ENCODE results near the gene TFAP2D.

The TFAP2D gene

DNA sequence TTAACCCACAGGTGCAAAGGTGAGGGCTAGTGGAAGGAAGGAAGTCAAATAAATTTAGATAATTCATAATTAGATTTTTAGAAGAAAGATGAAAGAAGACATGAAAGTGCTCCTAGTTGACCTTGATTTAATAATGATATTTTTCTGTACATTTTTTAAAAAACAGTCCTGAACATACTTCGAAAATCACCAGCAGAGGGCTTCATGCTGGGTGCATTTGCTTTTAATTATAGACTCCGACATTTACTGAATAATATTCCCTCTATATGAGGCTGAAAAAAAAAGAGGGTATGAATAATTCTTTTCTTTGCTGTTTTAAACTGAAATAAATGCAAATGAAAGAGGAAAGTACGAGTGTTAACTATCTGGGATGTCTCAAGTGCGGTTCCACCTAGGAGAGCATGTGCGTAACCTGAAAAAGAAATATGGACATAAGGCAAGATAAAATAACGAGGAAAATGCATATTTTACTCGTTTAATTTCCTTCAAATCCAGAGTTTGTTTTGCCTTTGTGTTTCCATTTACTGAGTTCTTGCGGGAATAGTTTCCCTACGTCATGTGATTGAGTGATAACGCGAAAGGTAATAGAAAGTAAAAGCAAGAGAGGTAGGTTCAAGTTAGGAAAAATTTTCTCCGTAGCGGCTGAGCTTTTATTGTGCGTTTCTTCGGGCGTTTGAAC is 102.2 kb downstream of the TFAP2D start:
- TF ChIP-seq, protein P1, sequence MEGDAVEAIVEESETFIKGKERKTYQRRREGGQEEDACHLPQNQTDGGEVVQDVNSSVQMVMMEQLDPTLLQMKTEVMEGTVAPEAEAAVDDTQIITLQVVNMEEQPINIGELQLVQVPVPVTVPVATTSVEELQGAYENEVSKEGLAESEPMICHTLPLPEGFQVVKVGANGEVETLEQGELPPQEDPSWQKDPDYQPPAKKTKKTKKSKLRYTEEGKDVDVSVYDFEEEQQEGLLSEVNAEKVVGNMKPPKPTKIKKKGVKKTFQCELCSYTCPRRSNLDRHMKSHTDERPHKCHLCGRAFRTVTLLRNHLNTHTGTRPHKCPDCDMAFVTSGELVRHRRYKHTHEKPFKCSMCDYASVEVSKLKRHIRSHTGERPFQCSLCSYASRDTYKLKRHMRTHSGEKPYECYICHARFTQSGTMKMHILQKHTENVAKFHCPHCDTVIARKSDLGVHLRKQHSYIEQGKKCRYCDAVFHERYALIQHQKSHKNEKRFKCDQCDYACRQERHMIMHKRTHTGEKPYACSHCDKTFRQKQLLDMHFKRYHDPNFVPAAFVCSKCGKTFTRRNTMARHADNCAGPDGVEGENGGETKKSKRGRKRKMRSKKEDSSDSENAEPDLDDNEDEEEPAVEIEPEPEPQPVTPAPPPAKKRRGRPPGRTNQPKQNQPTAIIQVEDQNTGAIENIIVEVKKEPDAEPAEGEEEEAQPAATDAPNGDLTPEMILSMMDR (IDR thresholded peaks at IDR 0.05) = no peak
- Histone ChIP-seq H3K27me3 (peaks cover 79% of the 10 kb centered on the region), H3K9me3 (no peaks in the 10 kb centered on the region), H3K27ac (no peak overlapping the region), H3K4me1 (ENCODE audit: control insufficient read depth in 1 of 2, insufficient read depth in 1 of 2, low read depth in 1 of 2, low read length in 1 of 2) (peaks cover 10 to 16% of the 10 kb centered on the region in 2 experiments), H3K36me3 (no peaks in the 10 kb centered on the region), H3K4me3 (ENCODE audit: low read depth in 1 of 2, low read length in 1 of 2) (peak overlapping the region; percentile 61 to 64)

DNA sequence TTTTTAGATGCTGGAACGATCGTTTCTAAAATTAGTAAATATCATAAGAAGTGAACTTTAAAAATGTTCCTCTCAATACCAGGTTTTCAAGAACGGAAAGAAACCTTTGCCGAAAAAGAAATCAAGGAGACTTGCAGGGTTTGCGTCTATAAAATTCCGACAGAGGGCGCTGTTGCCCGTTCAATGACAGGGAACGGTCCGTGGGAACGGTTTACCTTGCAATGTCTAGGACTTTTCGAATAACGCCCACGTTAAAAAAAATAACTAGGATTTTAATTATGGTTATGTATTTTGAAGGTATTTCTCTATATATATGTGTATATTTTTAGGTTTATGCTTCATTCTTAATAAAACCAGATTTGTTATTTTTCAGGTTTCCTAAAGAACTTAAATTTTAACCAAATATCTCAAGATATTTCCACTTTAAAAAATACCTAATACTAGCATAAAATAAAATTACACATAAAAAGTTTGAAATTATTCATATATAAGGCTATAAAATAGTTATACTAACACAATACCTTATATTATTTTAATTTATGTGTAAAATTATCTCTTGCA is 102.9 kb downstream of the TFAP2D start:
- H3K27me3 ChIP-seq = peaks cover 85% of the 10 kb centered on the region

DNA sequence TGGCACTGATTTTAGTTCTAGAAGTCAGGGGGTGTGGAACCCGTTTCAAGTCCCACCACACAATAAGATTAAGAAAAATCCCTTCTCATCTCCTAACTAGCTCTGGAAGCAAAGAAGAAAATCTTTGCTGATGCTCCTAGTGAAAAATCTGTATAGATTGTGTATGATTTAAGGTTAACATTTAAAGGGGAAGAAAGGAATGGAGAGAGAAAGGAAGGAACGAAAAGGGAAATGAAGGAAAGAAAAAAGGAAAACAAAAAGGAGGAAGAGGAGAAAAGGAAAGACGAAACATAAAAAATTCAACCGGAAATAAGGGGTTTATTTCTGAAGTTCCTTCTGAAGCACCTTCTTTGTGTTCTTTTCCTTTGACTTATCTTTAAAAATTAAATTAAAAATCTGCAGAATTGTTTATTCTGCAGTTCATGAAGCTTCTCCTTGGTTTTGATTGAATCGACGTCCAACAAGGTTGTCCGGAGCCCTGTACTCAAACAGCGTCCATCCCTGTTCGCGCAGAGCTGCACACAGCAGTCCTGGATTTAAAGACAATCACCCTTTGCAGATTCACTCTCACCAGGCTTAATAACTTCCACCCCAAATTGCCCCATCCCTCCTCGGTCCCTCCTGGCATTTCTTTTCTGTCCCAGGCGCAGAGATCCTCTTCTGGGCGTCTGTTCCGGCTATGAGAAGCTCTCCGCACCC is 103.8 kb downstream of the TFAP2D start:
- H3K4me1 ChIP-seq (ENCODE audit: control insufficient read depth in 1 of 2, insufficient read depth in 1 of 2, low read depth in 1 of 2, low read length in 1 of 2) = peaks cover 11 to 16% of the 10 kb centered on the region in 2 experiments
- H3K9me3 ChIP-seq = no peaks in the 10 kb centered on the region
- TF ChIP-seq, protein P1 (IDR thresholded peaks at IDR 0.05) = no peak
- H3K27me3 ChIP-seq = peaks cover 94% of the 10 kb centered on the region
- H3K4me3 ChIP-seq (ENCODE audit: low read depth in 1 of 2, low read length in 1 of 2) = no peak overlapping the region
- no peaks in the 10 kb centered on the region for H3K36me3 ChIP-seq
- H3K27ac ChIP-seq = no peak overlapping the region

More for the DNA sequence above, 102.9 kb downstream of the TFAP2D start:
- TF ChIP-seq, protein P1 (IDR thresholded peaks at IDR 0.05) = peak; percentile 68
- H3K27ac ChIP-seq = no peak overlapping the region
- peak overlapping the region; percentile 61 to 64 for H3K4me3 ChIP-seq (ENCODE audit: low read depth in 1 of 2, low read length in 1 of 2)
- no peaks in the 10 kb centered on the region for H3K36me3 ChIP-seq
- no peaks in the 10 kb centered on the region for H3K9me3 ChIP-seq
- peaks cover 11 to 16% of the 10 kb centered on the region in 2 experiments for H3K4me1 ChIP-seq (ENCODE audit: control insufficient read depth in 1 of 2, insufficient read depth in 1 of 2, low read depth in 1 of 2, low read length in 1 of 2)

DNA sequence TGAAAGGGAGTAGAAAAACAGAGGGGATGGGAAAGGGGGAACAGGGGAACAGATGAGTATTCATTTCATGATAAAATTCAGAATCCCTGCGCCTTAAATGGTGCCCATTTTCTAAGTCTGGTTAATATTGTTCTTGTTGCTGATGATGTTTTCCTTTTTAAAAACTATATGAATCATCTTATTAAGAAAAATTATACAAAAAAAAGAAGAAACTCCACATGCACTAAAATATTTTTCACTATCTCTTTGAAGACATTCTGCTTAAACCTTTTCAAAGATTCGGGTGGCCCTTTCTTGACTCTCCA is 104.3 kb downstream of the TFAP2D start:
- TF ChIP-seq, protein P1 (IDR thresholded peaks at IDR 0.05) = no peak
- H3K4me1 ChIP-seq (ENCODE audit: control insufficient read depth in 1 of 2, insufficient read depth in 1 of 2, low read depth in 1 of 2, low read length in 1 of 2) = peaks cover 11 to 16% of the 10 kb centered on the region in 2 experiments
- H3K4me3 ChIP-seq (ENCODE audit: low read depth in 1 of 2, low read length in 1 of 2) = no peak overlapping the region
- H3K36me3 ChIP-seq = no peaks in the 10 kb centered on the region
- peaks cover 99% of the 10 kb centered on the region for H3K27me3 ChIP-seq
- no peak overlapping the region for H3K27ac ChIP-seq
- H3K9me3 ChIP-seq = no peaks in the 10 kb centered on the region

DNA sequence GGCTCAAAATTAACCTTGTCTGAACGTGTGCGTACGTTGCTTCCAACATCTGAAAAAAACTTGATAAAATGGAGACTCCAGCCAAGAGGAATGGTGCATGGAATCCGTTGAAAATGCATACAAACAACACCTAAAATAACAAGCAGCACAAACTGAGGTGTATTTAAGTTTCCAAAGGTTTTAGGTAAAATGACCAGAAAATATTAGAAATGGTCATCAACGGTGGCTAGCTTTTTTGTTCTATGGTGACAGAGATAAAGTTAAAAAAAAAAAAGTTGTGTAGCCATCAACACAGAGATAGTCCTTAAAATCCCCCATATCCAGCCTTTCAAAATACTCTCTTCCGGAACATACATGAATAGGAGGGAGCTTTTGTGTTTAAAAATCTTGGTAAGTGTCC is 104.7 kb downstream of the TFAP2D start:
- H3K4me3 ChIP-seq (ENCODE audit: low read depth in 1 of 2, low read length in 1 of 2) = no peak overlapping the region
- TF ChIP-seq, protein P1 (IDR thresholded peaks at IDR 0.05) = no peak
- H3K27ac ChIP-seq = no peak overlapping the region
- no peaks in the 10 kb centered on the region for H3K9me3 ChIP-seq
- H3K27me3 ChIP-seq = peaks cover 99% of the 10 kb centered on the region
- H3K36me3 ChIP-seq = no peaks in the 10 kb centered on the region
- H3K4me1 ChIP-seq (ENCODE audit: control insufficient read depth in 1 of 2, insufficient read depth in 1 of 2, low read depth in 1 of 2, low read length in 1 of 2) = peaks cover 11 to 16% of the 10 kb centered on the region in 2 experiments

All from neutrophil (primary cell).